WTC11 (cell line): Measurements from ENCODE around the gene PAQR4. TPM values are rescaled to one million over a fixed set of nuclear protein-coding genes. Genes with fewer than 3 reads are reported as not detected.
A peak's percentile ranks its signal among the peaks of the same experiment; 100 is the strongest.

Experiments used
- ATAC-seq: fragments of 200-7000 bp; cut with Tn5 transposase; 2 replicates; pipeline ENCODE4 v1.10.0; 2021; ENCODE audit warnings: mild to moderate bottlenecking, moderate library complexity
- CTCF ChIA-PET: fragments of 300-600 bp; sonication (Branson Sonifier 250); formaldehyde crosslinking; loops from one replicate; lab custom pipeline; 2021; ENCODE audit warnings: antibody characterized with exemption; lab: Charles Lee
- POLR2A ChIA-PET: fragments of 350-600 bp; sonication (Branson Sonifier 250); formaldehyde crosslinking; loops from one replicate; lab custom pipeline; 2021; ENCODE audit warnings: antibody characterized with exemption; lab: Charles Lee
- DNase-seq: peaks from one replicate; pipeline ENCODE4 v3.0.0; 2021; ENCODE audit warnings: low spot score
- H3K27ac Mint-ChIP-seq: 2 replicates; pipeline ENCODE4 v1.8.0; 2021; ENCODE audit warnings: mixed read lengths
- H3K27me3 Mint-ChIP-seq: 2 replicates; pipeline ENCODE4 v1.8.0; 2021; ENCODE audit warnings: low read depth, mild to moderate bottlenecking, moderate library complexity, mixed read lengths
- H3K36me3 Mint-ChIP-seq: 2 replicates; pipeline ENCODE4 v1.8.0; 2021; ENCODE audit warnings: mixed read lengths
- H3K4me1 Mint-ChIP-seq: 2 replicates; pipeline ENCODE4 v1.8.0; 2022; ENCODE audit warnings: mixed read lengths
- H3K4me3 Mint-ChIP-seq: 2 replicates; pipeline ENCODE4 v1.8.0; 2021; ENCODE audit warnings: mild to moderate bottlenecking, moderate library complexity, mixed read lengths
- H3K9me3 Mint-ChIP-seq: 2 replicates; pipeline ENCODE4 v1.8.0; 2021; ENCODE audit warnings: mixed read lengths
- AFF4 ChIP-seq: sonication (generic); formaldehyde crosslinking; IDR thresholded peaks from 2 replicates; pipeline ENCODE4 v1.8.1; 2023; ENCODE audit warnings: mild to moderate bottlenecking, missing genetic modification reagents, borderline replicate concordance
- ELF4 ChIP-seq: sonication (generic); formaldehyde crosslinking; IDR thresholded peaks from 2 replicates; pipeline ENCODE4 v1.8.1; 2022; ENCODE audit warnings: low read depth, mild to moderate bottlenecking, moderate library complexity, missing genetic modification reagents
- EMX1 ChIP-seq: fragments of 250-450 bp; sonication (Bioruptor Pico); IDR thresholded peaks from 2 replicates; pipeline ENCODE4 v1.8.0; 2021; ENCODE audit warnings: mild to moderate bottlenecking
- ETV6 ChIP-seq: sonication (generic); formaldehyde crosslinking; IDR thresholded peaks from 2 replicates; pipeline ENCODE4 v1.8.1; 2022; ENCODE audit warnings: mild to moderate bottlenecking, missing genetic modification reagents
- HMGXB4 ChIP-seq: sonication (generic); formaldehyde crosslinking; IDR thresholded peaks from 2 replicates; pipeline ENCODE4 v1.8.1; 2023; ENCODE audit warnings: mild to moderate bottlenecking, moderate library complexity, missing genetic modification reagents
- MXD4 ChIP-seq: fragments of 250-450 bp; sonication (Bioruptor Pico); IDR thresholded peaks from 2 replicates; pipeline ENCODE4 v1.8.0; 2021; ENCODE audit warnings: mild to moderate bottlenecking, moderate library complexity, borderline replicate concordance
- NR2C2 ChIP-seq: sonication (generic); formaldehyde crosslinking; IDR thresholded peaks from 2 replicates; pipeline ENCODE4 v1.8.0; 2022; ENCODE audit warnings: mild to moderate bottlenecking, missing genetic modification reagents
- OVOL2 ChIP-seq: fragments of 250-450 bp; sonication (Bioruptor Pico); IDR thresholded peaks from 2 replicates; pipeline ENCODE4 v1.9.0; 2021; ENCODE audit warnings: mild to moderate bottlenecking, borderline replicate concordance
- RORB ChIP-seq: fragments of 250-450 bp; sonication (Bioruptor Pico); IDR thresholded peaks from 2 replicates; pipeline ENCODE4 v1.9.0; 2021; ENCODE audit warnings: mild to moderate bottlenecking
- SP1 ChIP-seq: sonication (generic); formaldehyde crosslinking; conservative IDR thresholded peaks from 2 replicates; pipeline ENCODE4 v1.8.1; 2022; ENCODE audit warnings: missing genetic modification reagents
- ZNF138 ChIP-seq: sonication (generic); formaldehyde crosslinking; conservative IDR thresholded peaks from 2 replicates; pipeline ENCODE4 v1.8.1; 2022; ENCODE audit warnings: mild to moderate bottlenecking, moderate library complexity, missing genetic modification reagents
- ZNF219 ChIP-seq: sonication (generic); formaldehyde crosslinking; IDR thresholded peaks from 2 replicates; pipeline ENCODE4 v1.8.0; 2023; ENCODE audit warnings: missing genetic modification reagents, mild to moderate bottlenecking, borderline replicate concordance
- ZNF396 ChIP-seq: fragments of 250-450 bp; sonication (Bioruptor Pico); IDR thresholded peaks from 2 replicates; pipeline ENCODE4 v1.8.0; 2021; ENCODE audit warnings: mild to moderate bottlenecking, moderate library complexity, borderline replicate concordance
- ZNF416 ChIP-seq: fragments of 250-450 bp; sonication (Bioruptor Pico); IDR thresholded peaks from 2 replicates; pipeline ENCODE4 v1.9.0; 2021; ENCODE audit warnings: mild to moderate bottlenecking, inconsistent platforms
- ZNF532 ChIP-seq: fragments of 250-450 bp; sonication (Bioruptor Pico); IDR thresholded peaks from 2 replicates; pipeline ENCODE4 v1.9.0; 2021; ENCODE audit warnings: mild to moderate bottlenecking, borderline replicate concordance
- ZSCAN18 ChIP-seq: fragments of 250-450 bp; sonication (Bioruptor Pico); IDR thresholded peaks from 2 replicates; pipeline ENCODE4 v2.1.2; 2022; ENCODE audit warnings: mild to moderate bottlenecking, moderate library complexity
- total RNA-seq: library from RNA; stranded (reverse); gene quantifications from 3 replicates; pipeline ENCODE4 v1.2.3, GENCODE V29; 2021
- TF ChIP-seq, protein P1 (sequence below): sonication (generic); formaldehyde crosslinking; IDR thresholded peaks from 2 replicates; pipeline ENCODE4 v1.8.1; 2022; ENCODE audit warnings: low read depth, missing genetic modification reagents, borderline replicate concordance
- TF ChIP-seq, protein P2 (sequence below): sonication (generic); formaldehyde crosslinking; IDR thresholded peaks from 2 replicates; pipeline ENCODE4 v1.8.0; 2022; ENCODE audit warnings: mild to moderate bottlenecking, missing genetic modification reagents
- TF ChIP-seq, protein P3 (sequence below): fragments of 250-450 bp; sonication (Bioruptor Pico); IDR thresholded peaks from 2 replicates; pipeline ENCODE4 v1.9.0; 2021; ENCODE audit warnings: moderate library complexity, mild to moderate bottlenecking, inconsistent platforms, borderline replicate concordance

The PAQR4 gene
- total RNA-seq, 1 experiment from 2014 or later, result 32.4 TPM

DNA sequence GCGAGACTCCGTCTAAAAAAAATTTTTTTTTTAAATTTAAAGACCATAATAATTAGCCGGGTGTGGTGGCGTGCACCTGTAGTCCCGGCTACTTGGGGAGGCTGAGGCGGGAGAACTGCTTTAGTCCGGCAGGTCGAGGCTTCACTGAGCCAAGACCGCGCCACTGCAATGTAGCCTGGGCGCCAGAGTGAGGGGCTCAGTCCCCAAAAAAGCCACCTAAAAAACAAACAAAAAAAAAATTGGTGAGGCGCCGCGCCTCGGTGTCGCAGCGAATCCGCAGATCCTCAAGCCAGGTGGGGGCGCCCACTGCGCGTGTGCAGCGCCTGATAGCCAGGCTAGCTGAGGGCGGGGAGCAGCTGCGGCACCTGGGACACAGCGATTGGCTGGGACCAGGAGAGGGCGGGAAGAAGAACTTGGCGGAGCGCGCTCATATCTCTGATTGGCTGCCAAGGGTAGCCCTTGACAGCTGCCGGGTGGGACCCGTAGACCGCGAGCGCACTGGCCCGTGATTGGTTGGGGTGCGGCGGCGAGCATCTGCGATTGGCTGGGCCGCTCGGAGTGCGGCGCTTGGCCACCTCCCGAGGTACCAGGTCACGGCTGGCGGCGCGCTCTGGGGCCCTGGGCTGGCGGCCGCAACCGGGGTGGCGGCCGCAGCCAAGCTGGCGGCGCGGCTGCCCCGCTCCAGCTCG is 34.6 kb downstream of the PAQR4 start (continued):
- TF ChIP-seq HMGXB4 (CRISPR knock-in tag), result peak; percentile 40; the same call in 1 of the 2 replicates
- TF ChIP-seq SP1, result peak; percentile 91

GRCh38 chr16:3004319-3004718 is 35.2 kb downstream of the PAQR4 start:
- peak overlapping the region; percentile 82 for H3K4me3 Mint-ChIP-seq
- no peak overlapping the region for H3K27ac Mint-ChIP-seq
- POLR2A ChIA-PET, result interaction anchor here (0.9 to 13.9 kb wide), 4 partner anchors 8 to 54 kb away, joined by 5 to 502 read pairs (median 10); partner anchors contain the start of genes CLDN6, CLDN9, HCFC1R1 and THOC6
- DNase-seq, result no peak
- no peak for ATAC-seq
- no peaks in the 10 kb centered on the region for H3K36me3 Mint-ChIP-seq
- H3K4me1 Mint-ChIP-seq, result peaks cover 43% of the 10 kb centered on the region
- CTCF ChIA-PET, result interaction anchor here (0.7 to 13.4 kb wide), 20 partner anchors 8 to 153 kb away, joined by 3 to 360 read pairs (median 4); partner anchors contain the start of genes CLDN6, CLDN9, HCFC1R1 and KREMEN2
- H3K27me3 Mint-ChIP-seq, result no peaks in the 10 kb centered on the region
- H3K9me3 Mint-ChIP-seq, result no peaks in the 10 kb centered on the region
- TF ChIP-seq MXD4 (CRISPR knock-in tag) (no peak), EMX1 (no peak), ZNF396 (no peak), AFF4 (CRISPR knock-in tag) (no peak), ZNF416 (no peak), ELF4 (CRISPR knock-in tag) (no peak), ZNF532 (CRISPR knock-in tag) (no peak), OVOL2 (no peak), NR2C2 (no peak), ETV6 (no peak), ZNF219 (CRISPR knock-in tag) (no peak), ZSCAN18 (CRISPR knock-in tag) (no peak), RORB (no peak), ZNF138 (no peak)
- TF ChIP-seq, protein P1, sequence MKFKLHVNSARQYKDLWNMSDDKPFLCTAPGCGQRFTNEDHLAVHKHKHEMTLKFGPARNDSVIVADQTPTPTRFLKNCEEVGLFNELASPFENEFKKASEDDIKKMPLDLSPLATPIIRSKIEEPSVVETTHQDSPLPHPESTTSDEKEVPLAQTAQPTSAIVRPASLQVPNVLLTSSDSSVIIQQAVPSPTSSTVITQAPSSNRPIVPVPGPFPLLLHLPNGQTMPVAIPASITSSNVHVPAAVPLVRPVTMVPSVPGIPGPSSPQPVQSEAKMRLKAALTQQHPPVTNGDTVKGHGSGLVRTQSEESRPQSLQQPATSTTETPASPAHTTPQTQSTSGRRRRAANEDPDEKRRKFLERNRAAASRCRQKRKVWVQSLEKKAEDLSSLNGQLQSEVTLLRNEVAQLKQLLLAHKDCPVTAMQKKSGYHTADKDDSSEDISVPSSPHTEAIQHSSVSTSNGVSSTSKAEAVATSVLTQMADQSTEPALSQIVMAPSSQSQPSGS (CRISPR knock-in tag), result no peak
- TF ChIP-seq, protein P2, sequence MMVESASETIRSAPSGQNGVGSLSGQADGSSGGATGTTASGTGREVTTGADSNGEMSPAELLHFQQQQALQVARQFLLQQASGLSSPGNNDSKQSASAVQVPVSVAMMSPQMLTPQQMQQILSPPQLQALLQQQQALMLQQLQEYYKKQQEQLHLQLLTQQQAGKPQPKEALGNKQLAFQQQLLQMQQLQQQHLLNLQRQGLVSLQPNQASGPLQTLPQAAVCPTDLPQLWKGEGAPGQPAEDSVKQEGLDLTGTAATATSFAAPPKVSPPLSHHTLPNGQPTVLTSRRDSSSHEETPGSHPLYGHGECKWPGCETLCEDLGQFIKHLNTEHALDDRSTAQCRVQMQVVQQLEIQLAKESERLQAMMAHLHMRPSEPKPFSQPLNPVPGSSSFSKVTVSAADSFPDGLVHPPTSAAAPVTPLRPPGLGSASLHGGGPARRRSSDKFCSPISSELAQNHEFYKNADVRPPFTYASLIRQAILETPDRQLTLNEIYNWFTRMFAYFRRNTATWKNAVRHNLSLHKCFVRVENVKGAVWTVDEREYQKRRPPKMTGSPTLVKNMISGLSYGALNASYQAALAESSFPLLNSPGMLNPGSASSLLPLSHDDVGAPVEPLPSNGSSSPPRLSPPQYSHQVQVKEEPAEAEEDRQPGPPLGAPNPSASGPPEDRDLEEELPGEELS, result no peak
- TF ChIP-seq, protein P3, sequence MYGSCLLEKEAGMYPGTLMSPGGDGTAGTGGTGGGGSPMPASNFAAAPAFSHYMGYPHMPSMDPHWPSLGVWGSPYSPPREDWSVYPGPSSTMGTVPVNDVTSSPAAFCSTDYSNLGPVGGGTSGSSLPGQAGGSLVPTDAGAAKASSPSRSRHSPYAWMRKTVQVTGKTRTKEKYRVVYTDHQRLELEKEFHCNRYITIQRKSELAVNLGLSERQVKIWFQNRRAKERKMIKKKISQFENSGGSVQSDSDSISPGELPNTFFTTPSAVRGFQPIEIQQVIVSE (CRISPR knock-in tag), result no peak
